ENCODE results near the gene TNIP2. TPM values are rescaled to one million over a fixed set of nuclear protein-coding genes. Genes with fewer than 3 reads are reported as not detected.

The TNIP2 gene
- total RNA-seq, 6 experiments from 2014 or later, result 28.6 to 32.0 (median 30.9) TPM

GRCh38 chr4:2795300-2795892 lies 39.3 kb upstream of the TNIP2 start:
- H3K27ac Mint-ChIP-seq, result peak overlapping the region; percentile 93
- no peak for DNase-seq
- no peaks in the 10 kb centered on the region; the same call in 1 of the 2 replicates for H3K27me3 Mint-ChIP-seq (ENCODE audit: insufficient read depth)
- H3K9me3 Mint-ChIP-seq, result no peaks in the 10 kb centered on the region
- TF ChIP-seq CTCF (IDR thresholded peaks at IDR 0.05), result no peak
- H3K36me3 Mint-ChIP-seq (ENCODE audit: low read depth), result no peaks in the 10 kb centered on the region
- peaks cover 50% of the 10 kb centered on the region for H3K4me1 Mint-ChIP-seq (ENCODE audit: low read depth)
- no peak overlapping the region; the same call in 1 of the 2 replicates for H3K4me3 Mint-ChIP-seq

DNA sequence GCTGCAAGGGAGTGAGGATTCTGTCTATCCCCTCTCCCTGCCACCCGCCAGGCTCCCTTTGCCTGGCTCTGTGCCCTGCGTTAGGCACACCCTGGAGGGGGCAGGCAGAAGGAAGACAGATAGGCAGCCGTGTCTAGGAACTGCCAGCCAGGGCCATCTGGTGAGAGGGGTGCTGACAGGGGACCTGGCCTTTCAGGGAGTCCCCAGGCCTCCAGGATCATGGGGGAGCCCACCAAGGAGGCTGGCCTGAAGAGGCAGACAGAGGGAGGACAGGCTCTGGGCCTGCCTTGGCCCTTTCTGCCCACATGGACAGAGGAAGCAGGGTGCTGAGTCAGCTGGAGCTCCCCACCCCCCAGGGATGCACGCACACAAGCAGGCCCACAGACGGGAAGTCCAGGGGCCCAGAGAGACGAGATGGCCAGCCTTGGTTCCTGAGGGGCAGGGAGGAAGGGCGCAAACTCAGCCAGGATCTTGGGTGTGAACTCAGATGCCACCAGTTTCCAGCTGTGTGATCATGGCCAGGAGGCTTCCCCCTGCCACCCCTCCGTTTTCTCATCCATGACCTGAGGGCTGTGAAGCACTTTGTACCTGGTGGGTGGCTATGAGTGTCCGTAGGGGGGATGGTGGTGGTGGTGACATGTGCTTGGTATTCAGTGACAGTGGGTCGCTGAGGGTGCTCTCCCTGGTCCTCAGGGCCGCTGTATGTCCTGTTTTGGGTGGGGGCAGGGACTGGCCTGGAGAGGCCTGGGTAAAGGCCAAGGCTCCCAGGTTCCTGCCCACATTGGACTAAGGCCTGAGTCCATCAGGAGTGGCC lies 38.6 kb upstream of the TNIP2 start:
- Mint-ChIP-seq H3K4me3 (peak overlapping the region; percentile 88), H3K27ac (peak overlapping the region; percentile 93), H3K27me3 (ENCODE audit: insufficient read depth) (no peaks in the 10 kb centered on the region; the same call in 1 of the 2 replicates), H3K36me3 (ENCODE audit: low read depth) (no peaks in the 10 kb centered on the region), H3K4me1 (ENCODE audit: low read depth) (peaks cover 50% of the 10 kb centered on the region), H3K9me3 (no peaks in the 10 kb centered on the region)
- peak; percentile 75 for DNase-seq
- TF ChIP-seq CTCF (IDR thresholded peaks at IDR 0.05), result no peak

GRCh38 chr4:2793586-2794485 lies 37.7 kb upstream of the TNIP2 start:
- Mint-ChIP-seq H3K27ac (peak overlapping the region; percentile 93), H3K9me3 (no peaks in the 10 kb centered on the region), H3K27me3 (ENCODE audit: insufficient read depth) (no peaks in the 10 kb centered on the region; the same call in 1 of the 2 replicates), H3K4me3 (peak overlapping the region; percentile 88), H3K4me1 (ENCODE audit: low read depth) (peaks cover 50% of the 10 kb centered on the region), H3K36me3 (ENCODE audit: low read depth) (no peaks in the 10 kb centered on the region)
- DNase-seq, result peak; percentile 63
- no peak for TF ChIP-seq CTCF (IDR thresholded peaks at IDR 0.05)

DNA sequence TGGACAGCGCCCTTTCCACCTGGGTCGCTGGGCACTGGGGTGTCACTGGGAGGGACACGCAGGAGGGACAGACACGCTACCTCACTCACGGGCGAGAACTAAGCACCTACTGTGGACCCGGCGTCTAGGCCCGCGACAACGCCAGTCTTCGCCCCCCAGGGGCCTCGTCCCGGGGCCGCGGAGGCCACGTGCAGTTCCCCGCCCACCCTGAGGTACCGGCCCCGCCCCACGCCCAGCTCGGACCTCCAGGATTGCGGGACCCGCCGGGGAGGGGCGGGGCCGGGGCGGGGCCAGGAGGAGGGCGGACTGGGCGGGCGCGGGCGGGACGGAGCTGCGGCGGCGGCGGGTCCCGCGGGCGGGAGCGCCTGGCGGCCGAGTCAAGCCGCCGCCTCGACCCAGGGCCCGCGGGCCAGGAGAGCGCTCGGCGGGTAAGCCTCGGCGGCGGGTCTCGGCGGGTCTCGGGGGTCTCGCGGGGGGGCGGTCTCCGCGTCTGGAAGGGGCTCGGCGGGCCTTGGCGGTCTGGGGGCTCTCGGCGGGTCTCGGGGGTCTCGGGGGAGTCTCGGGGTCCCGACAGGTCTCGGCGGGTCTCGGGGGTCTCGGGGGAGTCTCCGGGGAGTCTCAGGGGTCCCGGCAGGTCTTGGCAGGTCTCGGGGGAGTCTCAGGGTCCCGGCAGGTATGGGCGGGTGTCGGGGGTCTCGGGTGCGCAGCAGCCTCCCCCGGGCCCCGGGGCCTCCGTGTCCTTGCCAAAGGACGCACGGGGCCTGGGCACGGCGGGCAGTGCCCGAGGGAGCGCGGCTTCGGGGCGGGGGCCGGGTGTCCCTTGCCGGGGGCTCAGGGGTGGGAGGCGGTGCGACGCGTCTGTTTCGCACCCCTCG lies 36.8 kb upstream of the TNIP2 start, which contains the start of gene SH3BP2:
SH3BP2 (plus strand) TSS at position 375 of the 875 bp plus-strand sequence. CDS start 27,533 bp downstream, outside the sequence.
- Mint-ChIP-seq H3K4me1 (ENCODE audit: low read depth) (peaks cover 42% of the 10 kb centered on the region), H3K4me3 (peak within 1 kb of the TSS; percentile 88), H3K36me3 (ENCODE audit: low read depth) (no peaks in the 10 kb centered on the region), H3K27me3 (ENCODE audit: insufficient read depth) (no peaks in the 10 kb centered on the region; the same call in 1 of the 2 replicates), H3K9me3 (no peaks in the 10 kb centered on the region), H3K27ac (peak within 1 kb of the TSS; percentile 93)
- no peak for TF ChIP-seq CTCF (IDR thresholded peaks at IDR 0.05)
- peak; percentile 17 for DNase-seq
